Skeletal muscle cell (primary cell): Measurements from ENCODE around the gene CAPN14.

Experiments used
- DNase-seq: peaks from one replicate; pipeline ENCODE4 v3.0.0-alpha.2; 2010; ENCODE audit warnings: low read depth
- H3K4me3 ChIP-seq: 2 replicates; pipeline ENCODE4 v1.5.1; 2011; ENCODE audit warnings: low read depth, mild to moderate bottlenecking, control low read depth, low read length, moderate library complexity

CAPN14 gene

GRCh38 chr2:31166925-31167324 lies 50.4 kb downstream of the CAPN14 start:
- DNase-seq: no peak
- H3K4me3 ChIP-seq: no peak overlapping the region

- H3K4me3 ChIP-seq: no peak overlapping the region
- no peak for DNase-seq
Measured at GRCh38 chr2:31163011-31163539, 54.2 kb downstream of the CAPN14 start.

- no peak overlapping the region for H3K4me3 ChIP-seq
- no peak for DNase-seq
Measured at GRCh38 chr2:31161637-31162036, 55.7 kb downstream of the CAPN14 start.

- no peak overlapping the region for H3K4me3 ChIP-seq
- DNase-seq: no peak
Measured at GRCh38 chr2:31151501-31151900, 65.8 kb downstream of the CAPN14 start.

GRCh38 chr2:31150120-31150670 lies 67.1 kb downstream of the CAPN14 start:
- DNase-seq: no peak

GRCh38 chr2:31148514-31148913 lies 68.8 kb downstream of the CAPN14 start:
- DNase-seq: no peak
- H3K4me3 ChIP-seq: no peak overlapping the region

More at GRCh38 chr2:31150120-31150670, 67.1 kb downstream of the CAPN14 start:
- H3K4me3 ChIP-seq: no peak overlapping the region

GRCh38 chr2:31147645-31148044 lies 69.7 kb downstream of the CAPN14 start:
- H3K4me3 ChIP-seq: no peak overlapping the region
- no peak for DNase-seq

GRCh38 chr2:31142110-31142509 lies 75.2 kb downstream of the CAPN14 start:
- no peak for DNase-seq
- no peak overlapping the region for H3K4me3 ChIP-seq

GRCh38 chr2:31141443-31142085 lies 75.8 kb downstream of the CAPN14 start:
- no peak overlapping the region for H3K4me3 ChIP-seq
- DNase-seq: no peak

GRCh38 chr2:31140151-31140550 lies 77.2 kb downstream of the CAPN14 start:
- no peak for DNase-seq
- H3K4me3 ChIP-seq: no peak overlapping the region

- H3K4me3 ChIP-seq: no peak overlapping the region
- no peak for DNase-seq
Measured at GRCh38 chr2:31139671-31140070, 77.6 kb downstream of the CAPN14 start.

GRCh38 chr2:31138037-31138962 lies 79.0 kb downstream of the CAPN14 start, which contains the start of gene GALNT14:
Gene GALNT14 (minus strand): TSS chr2:31138440. CDS start chr2:31138086, 354 bp downstream.
- no peak for DNase-seq
- H3K4me3 ChIP-seq: peak within 1 kb of the TSS; percentile 49

- peak overlapping the region; percentile 49 for H3K4me3 ChIP-seq
- DNase-seq: no peak
Measured at GRCh38 chr2:31137211-31138036, 79.9 kb downstream of the CAPN14 start.

- no peak overlapping the region for H3K4me3 ChIP-seq
Measured at GRCh38 chr2:31136732-31137131, 80.6 kb downstream of the CAPN14 start.

GRCh38 chr2:31136000-31136399 lies 81.3 kb downstream of the CAPN14 start:
- H3K4me3 ChIP-seq: no peak overlapping the region
- no peak for DNase-seq

More at GRCh38 chr2:31136732-31137131, 80.6 kb downstream of the CAPN14 start:
- no peak for DNase-seq

GRCh38 chr2:31134480-31134879 lies 82.8 kb downstream of the CAPN14 start:
- no peak overlapping the region for H3K4me3 ChIP-seq
- DNase-seq: no peak

GRCh38 chr2:31132786-31133185 lies 84.5 kb downstream of the CAPN14 start:
- no peak for DNase-seq
- no peak overlapping the region for H3K4me3 ChIP-seq

- no peak overlapping the region for H3K4me3 ChIP-seq
- no peak for DNase-seq
Measured at GRCh38 chr2:31131871-31132270, 85.4 kb downstream of the CAPN14 start.
